Naive B cell (primary cell): ENCODE measurements around the gene DHX40. TPM values are rescaled to one million over a fixed set of nuclear protein-coding genes. Genes with fewer than 3 reads are reported as not detected.
"Not testable (repeated sequence)": the region's sequence is repeated elsewhere in the genome, so short reads cannot be mapped to it uniquely, and the experiment has no call there.

Experiments used
- ATAC-seq, 2 donors: fragments of 150-1000 bp; cut with Tn5 transposase; 2 replicates each; pipeline ENCODE4 v1.10.0; 2021; ENCODE audit warnings: low read depth in 2 of 2, mild to moderate bottlenecking in 2 of 2, moderate library complexity in 2 of 2
- DNase-seq: peaks from one replicate; pipeline ENCODE4 v3.0.0; 2022
- H3K27ac Mint-ChIP-seq, 6 donors: one replicate each; pipeline ENCODE4 v1.8.0; 2020 to 2022; ENCODE audit warnings: mild to moderate bottlenecking in 6 of 6, mixed read lengths in 6 of 6, moderate library complexity in 5 of 6, inconsistent platforms in 2 of 6
- H3K27me3 Mint-ChIP-seq, 3 donors: one replicate each; pipeline ENCODE4 v1.8.0; 2021 to 2022; ENCODE audit warnings: mixed read lengths in 3 of 3, mild to moderate bottlenecking in 1 of 3
- H3K36me3 Mint-ChIP-seq, 2 donors: one replicate each; pipeline ENCODE4 v1.8.0; 2020 to 2022; ENCODE audit warnings: mixed read lengths in 2 of 2, inconsistent platforms in 1 of 2, mild to moderate bottlenecking in 1 of 2
- H3K4me1 Mint-ChIP-seq, 3 donors: one replicate each; pipeline ENCODE4 v1.8.0; 2020 to 2022; ENCODE audit warnings: mixed read lengths in 3 of 3, inconsistent platforms in 1 of 3, mild to moderate bottlenecking in 1 of 3, moderate library complexity in 1 of 3
- H3K4me3 Mint-ChIP-seq, 8 donors: one replicate each; pipeline ENCODE4 v1.8.0; 2020 to 2022; ENCODE audit warnings: mild to moderate bottlenecking in 8 of 8, mixed read lengths in 8 of 8, moderate library complexity in 8 of 8, inconsistent platforms in 2 of 8
- H3K9me3 Mint-ChIP-seq, 7 donors: one replicate each; pipeline ENCODE4 v1.8.0; 2020 to 2022; ENCODE audit warnings: mixed read lengths in 7 of 7, mild to moderate bottlenecking in 5 of 7, inconsistent platforms in 2 of 7, moderate library complexity in 1 of 7
- polyA plus RNA-seq, 6 donors: library from polyadenylated mRNA; unstranded; fragments of 300-500 nt; fragmentation: Illumina TruSeq; gene quantifications; one replicate each; pipeline ENCODE4 v1.2.3, GENCODE V29; 2021; ENCODE audit warnings: low read depth in 6 of 6

Gene DHX40, protein sequence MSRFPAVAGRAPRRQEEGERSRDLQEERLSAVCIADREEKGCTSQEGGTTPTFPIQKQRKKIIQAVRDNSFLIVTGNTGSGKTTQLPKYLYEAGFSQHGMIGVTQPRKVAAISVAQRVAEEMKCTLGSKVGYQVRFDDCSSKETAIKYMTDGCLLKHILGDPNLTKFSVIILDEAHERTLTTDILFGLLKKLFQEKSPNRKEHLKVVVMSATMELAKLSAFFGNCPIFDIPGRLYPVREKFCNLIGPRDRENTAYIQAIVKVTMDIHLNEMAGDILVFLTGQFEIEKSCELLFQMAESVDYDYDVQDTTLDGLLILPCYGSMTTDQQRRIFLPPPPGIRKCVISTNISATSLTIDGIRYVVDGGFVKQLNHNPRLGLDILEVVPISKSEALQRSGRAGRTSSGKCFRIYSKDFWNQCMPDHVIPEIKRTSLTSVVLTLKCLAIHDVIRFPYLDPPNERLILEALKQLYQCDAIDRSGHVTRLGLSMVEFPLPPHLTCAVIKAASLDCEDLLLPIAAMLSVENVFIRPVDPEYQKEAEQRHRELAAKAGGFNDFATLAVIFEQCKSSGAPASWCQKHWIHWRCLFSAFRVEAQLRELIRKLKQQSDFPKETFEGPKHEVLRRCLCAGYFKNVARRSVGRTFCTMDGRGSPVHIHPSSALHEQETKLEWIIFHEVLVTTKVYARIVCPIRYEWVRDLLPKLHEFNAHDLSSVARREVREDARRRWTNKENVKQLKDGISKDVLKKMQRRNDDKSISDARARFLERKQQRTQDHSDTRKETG
- polyA plus RNA-seq, result 10 to 100 TPM; 22.6 to 33.6 (median 30.0) TPM

DNA sequence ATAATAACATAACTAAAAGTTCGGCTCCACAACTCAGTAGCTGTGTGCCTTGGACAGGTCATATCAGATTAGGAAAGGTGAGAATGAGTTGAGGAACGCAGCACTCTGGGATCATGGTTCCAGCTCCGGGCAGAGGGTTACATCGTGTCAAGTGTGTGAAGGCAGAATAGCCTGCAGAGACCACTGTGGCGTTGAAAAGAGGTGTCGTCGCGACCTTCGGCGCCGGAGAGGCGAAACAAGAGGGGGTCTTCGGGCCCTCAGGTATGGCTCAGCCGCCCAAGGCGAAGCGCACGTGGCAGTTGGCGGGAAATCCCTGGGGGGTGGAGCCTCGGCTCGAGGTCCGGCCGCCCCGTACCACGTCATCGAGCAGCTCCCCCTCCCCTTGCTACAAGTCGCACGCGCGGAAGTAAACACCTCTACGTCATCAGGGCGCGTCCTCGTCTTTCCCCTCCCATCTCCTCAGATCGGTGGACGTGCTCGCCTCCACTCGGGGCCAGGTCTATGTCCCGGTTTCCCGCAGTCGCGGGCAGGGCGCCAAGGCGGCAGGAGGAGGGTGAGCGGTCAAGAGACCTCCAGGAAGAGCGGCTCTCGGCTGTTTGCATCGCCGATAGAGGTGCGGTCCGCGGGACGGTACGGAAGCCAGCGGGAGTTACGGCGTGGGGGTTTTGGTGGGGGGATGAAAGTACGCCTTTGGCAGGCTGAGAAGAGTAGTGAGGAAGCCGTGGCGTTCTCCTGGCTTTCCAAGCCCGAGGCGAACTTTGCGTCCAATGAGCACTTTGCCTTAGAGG, at the start of gene DHX40:
Gene DHX40 (plus strand): TSS at position 440 of the 788 bp plus-strand sequence. CDS start 62 bp downstream, at position 502.
- peak within 1 kb of the TSS; percentile 99 to 100 (median 100) for H3K27ac Mint-ChIP-seq
- peaks cover 8 to 27% (median 24%) of the 10 kb centered on the region in 3 donors for H3K4me1 Mint-ChIP-seq
- DNase-seq (peak; percentile 94), ATAC-seq (peak; percentile 85 to 86)
- H3K9me3 Mint-ChIP-seq, result peaks cover 0 to 4% (median 0%) of the 10 kb centered on the region in 7 donors
- H3K27me3 Mint-ChIP-seq, result no peaks in the 10 kb centered on the region
- H3K36me3 Mint-ChIP-seq, result peaks cover 4 to 8% of the 10 kb centered on the region in 2 donors
- H3K4me3 Mint-ChIP-seq, result peak within 1 kb of the TSS; percentile 98 to 100 (median 100)

DNA sequence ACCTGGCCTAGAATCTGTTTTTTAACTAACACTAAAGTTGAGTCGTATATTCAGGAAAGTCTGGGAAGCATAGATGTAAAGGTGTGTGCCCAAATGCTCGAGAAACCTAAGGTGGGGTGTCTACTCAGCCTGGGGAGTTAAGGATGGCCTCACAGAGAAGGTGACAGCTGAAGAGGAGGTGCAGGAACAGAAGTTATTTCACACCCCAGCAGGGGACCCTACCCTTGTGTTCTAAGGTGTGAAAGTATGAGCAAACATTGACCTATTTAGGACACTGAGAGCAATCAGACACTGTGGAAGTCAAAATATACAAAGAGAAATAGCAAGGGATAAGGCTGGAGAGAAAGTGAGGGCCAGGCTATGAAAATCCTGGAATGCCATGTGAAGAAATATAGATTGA, 49.0 kb upstream of the DHX40 start:
- Mint-ChIP-seq H3K4me3 (no peak overlapping the region), H3K9me3 (no peaks in the 10 kb centered on the region), H3K27ac (peak overlapping the region in 1 of 6 donors; percentile 61), H3K27me3 (peaks cover 3 to 8% (median 6%) of the 10 kb centered on the region in 3 donors), H3K4me1 (peaks cover 0 to 3% (median 2%) of the 10 kb centered on the region in 3 donors), H3K36me3 (no peaks in the 10 kb centered on the region)
- no peak for DNase-seq
- no peak for ATAC-seq

DNA sequence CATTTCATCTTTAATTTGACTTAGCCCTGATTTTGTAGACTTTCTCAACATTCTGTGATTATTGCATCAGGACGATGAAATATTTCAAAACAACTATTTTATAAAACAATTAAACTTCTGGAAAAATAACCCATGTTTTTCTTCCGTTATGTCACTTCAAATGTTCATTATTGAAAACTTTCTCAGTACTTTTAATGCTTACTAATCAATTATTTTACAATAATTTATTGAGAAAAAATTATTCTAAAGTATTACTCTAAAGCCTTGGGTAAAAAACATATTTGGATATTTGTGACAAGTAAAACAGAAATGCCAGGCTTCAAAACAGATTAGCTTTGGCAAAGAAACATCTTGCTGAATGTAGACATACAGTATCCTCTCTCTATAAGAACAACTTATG, 46.3 kb upstream of the DHX40 start:
- no peaks in the 10 kb centered on the region for H3K9me3 Mint-ChIP-seq
- H3K36me3 Mint-ChIP-seq, result no peaks in the 10 kb centered on the region
- H3K27ac Mint-ChIP-seq, result no peak overlapping the region
- ATAC-seq (no peak), DNase-seq (no peak)
- peaks cover 0 to 8% (median 2%) of the 10 kb centered on the region in 3 donors for H3K4me1 Mint-ChIP-seq
- H3K4me3 Mint-ChIP-seq, result no peak overlapping the region
- H3K27me3 Mint-ChIP-seq, result peaks cover 8 to 9% (median 9%) of the 10 kb centered on the region in 3 donors

DNA sequence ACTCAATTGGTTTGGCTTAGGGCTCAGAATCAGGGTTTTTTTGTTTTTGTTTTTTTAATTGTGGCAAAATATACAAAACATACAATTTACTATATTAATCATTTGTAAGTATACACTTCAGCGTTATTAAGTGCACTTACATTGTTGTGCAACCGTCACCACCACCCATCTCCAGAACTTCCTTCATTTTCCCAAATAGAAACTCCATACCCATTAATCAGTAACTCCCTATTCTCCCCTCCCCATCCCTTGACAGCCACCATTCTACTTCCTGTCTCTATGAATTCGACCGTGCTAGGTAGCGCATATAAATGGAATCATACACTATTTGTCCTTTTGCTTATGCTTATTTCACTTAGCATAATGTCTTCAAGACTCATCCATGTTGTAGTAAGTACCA, 45.2 kb upstream of the DHX40 start:
- peak overlapping the region in 1 of 6 donors; percentile 42 for H3K27ac Mint-ChIP-seq
- ATAC-seq (no peak), DNase-seq (no peak)
- peaks cover 0 to 8% (median 2%) of the 10 kb centered on the region in 3 donors for H3K4me1 Mint-ChIP-seq
- no peaks in the 10 kb centered on the region for H3K9me3 Mint-ChIP-seq
- no peak overlapping the region for H3K4me3 Mint-ChIP-seq
- no peaks in the 10 kb centered on the region for H3K36me3 Mint-ChIP-seq
- H3K27me3 Mint-ChIP-seq, result peaks cover 8 to 11% (median 9%) of the 10 kb centered on the region in 3 donors

DNA sequence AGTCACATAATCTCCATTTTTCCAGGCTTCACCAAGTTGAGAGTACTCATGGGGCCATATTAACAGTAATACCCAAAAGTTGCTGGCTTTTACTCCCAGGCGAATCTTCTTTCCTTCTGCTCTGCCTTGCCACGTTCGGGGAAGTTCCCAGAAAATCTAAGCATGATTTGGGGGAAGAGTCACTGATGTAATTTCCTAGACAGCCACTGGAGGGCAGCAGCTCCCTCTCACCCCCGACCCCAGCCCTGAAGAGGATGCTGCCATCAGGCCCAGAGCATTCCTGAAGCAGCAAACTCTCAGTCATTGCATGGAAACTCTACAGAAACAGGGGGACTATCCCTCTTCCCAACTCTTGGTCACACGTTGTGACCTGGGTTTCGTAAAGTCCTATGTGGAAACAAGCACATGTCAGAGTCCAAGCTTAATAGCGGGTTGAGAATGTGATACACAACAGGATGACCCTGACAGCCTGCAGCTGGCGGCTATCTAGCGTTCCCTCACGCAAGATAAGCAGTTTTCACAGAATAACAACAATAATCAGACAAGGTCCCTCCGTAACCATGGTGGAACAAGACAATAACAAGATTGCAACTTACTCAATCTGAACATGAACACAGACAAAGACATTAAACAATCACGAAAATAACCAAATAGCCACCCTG, 43.8 kb upstream of the DHX40 start:
- Mint-ChIP-seq H3K27ac (peak overlapping the region in 1 of 6 donors; percentile 18), H3K27me3 (peaks cover 11% of the 10 kb centered on the region in 3 donors), H3K9me3 (no peaks in the 10 kb centered on the region), H3K4me1 (peaks cover 0 to 8% (median 2%) of the 10 kb centered on the region in 3 donors), H3K4me3 (no peak overlapping the region), H3K36me3 (no peaks in the 10 kb centered on the region)
- ATAC-seq (peak; percentile 63 to 73), DNase-seq (peak; percentile 40)

DNA sequence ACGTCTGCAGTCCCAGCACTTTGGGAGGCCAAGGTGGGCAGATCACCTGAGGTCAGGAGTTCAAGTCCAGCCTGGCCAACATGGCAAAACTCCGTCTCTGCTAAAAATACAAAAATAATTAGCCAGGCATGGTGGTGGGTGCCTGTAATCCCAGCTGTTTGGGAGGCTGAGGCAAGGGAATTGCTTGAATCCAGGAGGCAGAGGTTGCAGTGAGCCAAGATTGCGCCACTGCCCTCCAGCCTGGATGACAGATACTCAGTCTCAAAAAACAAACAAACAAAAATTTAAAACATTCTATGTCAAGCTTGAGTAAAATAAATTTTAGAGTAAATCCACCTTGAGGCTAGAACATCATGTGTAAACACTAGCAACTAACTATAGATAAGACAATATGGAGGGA, 40.5 kb upstream of the DHX40 start:
- H3K4me3 Mint-ChIP-seq, H3K36me3 Mint-ChIP-seq, ATAC-seq, H3K4me1 Mint-ChIP-seq, H3K27ac Mint-ChIP-seq, DNase-seq, H3K9me3 Mint-ChIP-seq: not testable (repeated sequence)
- peaks cover 11 to 24% (median 19%) of the 10 kb centered on the region in 3 donors for H3K27me3 Mint-ChIP-seq

DNA sequence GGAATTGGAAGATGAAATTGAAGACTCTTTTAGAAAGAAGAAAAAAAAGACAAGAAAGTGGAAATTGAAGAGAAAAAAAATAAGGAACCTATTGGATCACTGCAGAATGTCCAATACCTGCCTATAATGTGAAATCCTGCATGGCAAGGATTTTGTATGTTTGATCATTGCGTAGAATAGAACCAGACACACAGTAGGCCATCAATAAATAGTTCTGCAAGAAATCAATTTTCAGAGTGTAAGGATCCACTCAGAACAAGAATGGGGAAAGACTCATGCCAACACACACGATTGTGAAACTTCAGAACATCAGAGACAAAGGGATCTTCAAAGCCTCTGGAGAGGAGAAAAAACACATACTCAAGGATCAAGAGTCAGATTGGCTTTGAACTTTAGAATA, 39.7 kb upstream of the DHX40 start:
- Mint-ChIP-seq H3K9me3 (no peaks in the 10 kb centered on the region), H3K27ac (no peak overlapping the region), H3K27me3 (peaks cover 5 to 19% (median 17%) of the 10 kb centered on the region in 3 donors), H3K4me1 (peaks cover 0 to 8% (median 2%) of the 10 kb centered on the region in 3 donors), H3K4me3 (no peak overlapping the region), H3K36me3 (no peaks in the 10 kb centered on the region)
- ATAC-seq (no peak), DNase-seq (no peak)

DNA sequence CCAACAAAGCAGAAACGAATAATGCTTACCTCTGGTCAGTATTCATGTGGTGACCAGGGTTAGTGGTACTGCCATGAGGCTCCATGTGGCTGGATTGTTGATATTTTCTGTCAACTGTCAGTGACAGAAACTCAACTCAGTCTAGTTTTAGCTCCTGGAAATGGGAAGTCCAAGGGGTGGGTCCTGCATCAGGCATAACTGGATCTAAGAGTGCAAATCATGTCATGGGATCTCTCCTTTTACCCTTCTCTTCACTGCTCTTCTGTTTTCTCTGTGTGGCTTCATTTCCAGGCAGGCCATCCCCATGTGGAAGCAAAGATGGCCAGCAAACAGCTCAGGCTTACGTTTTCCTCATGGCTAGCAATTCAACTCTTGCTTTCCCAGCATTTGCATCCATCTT, 39.0 kb upstream of the DHX40 start:
- no peak for DNase-seq
- H3K27ac Mint-ChIP-seq, result no peak overlapping the region
- no peaks in the 10 kb centered on the region for H3K36me3 Mint-ChIP-seq
- H3K27me3 Mint-ChIP-seq, result peaks cover 5 to 16% (median 16%) of the 10 kb centered on the region in 3 donors
- no peak overlapping the region for H3K4me3 Mint-ChIP-seq
- ATAC-seq, result no peak
- peaks cover 0 to 4% (median under 1%) of the 10 kb centered on the region in 3 donors for H3K4me1 Mint-ChIP-seq
- H3K9me3 Mint-ChIP-seq, result no peaks in the 10 kb centered on the region

DNA sequence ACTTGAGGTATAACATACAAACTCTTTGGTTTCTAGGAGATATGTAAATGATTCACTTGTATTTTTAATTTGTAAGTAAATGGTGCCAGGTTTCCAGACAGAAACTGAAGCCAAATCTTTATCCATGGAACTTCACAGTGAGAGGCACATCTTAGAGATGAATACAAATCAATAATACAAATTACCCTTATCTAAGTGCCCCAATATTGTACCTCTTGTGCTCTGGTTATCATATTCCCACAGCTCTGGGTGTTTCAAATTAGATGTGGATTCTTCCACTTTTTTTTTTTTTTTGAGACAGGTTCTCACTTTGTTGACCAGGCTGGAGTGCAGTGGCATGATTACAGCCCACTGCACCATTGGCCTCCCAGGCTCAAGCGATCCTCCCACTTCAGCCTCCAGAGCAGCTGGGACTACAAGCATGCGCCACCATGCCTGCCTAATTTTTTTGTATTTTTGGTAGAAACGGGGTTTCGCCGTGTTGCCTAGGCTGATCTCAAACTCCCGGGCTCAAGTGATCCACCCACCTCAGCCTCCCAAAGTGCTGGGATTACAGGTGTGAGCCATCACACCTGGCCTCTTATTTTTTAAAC, 38.0 kb upstream of the DHX40 start:
- no peaks in the 10 kb centered on the region for H3K4me1 Mint-ChIP-seq
- H3K9me3 Mint-ChIP-seq, result no peaks in the 10 kb centered on the region
- DNase-seq, result no peak
- no peak overlapping the region for H3K4me3 Mint-ChIP-seq
- H3K27me3 Mint-ChIP-seq, result peaks cover 5 to 16% (median 13%) of the 10 kb centered on the region in 3 donors
- no peak overlapping the region for H3K27ac Mint-ChIP-seq
- no peak for ATAC-seq
- H3K36me3 Mint-ChIP-seq, result no peaks in the 10 kb centered on the region

DNA sequence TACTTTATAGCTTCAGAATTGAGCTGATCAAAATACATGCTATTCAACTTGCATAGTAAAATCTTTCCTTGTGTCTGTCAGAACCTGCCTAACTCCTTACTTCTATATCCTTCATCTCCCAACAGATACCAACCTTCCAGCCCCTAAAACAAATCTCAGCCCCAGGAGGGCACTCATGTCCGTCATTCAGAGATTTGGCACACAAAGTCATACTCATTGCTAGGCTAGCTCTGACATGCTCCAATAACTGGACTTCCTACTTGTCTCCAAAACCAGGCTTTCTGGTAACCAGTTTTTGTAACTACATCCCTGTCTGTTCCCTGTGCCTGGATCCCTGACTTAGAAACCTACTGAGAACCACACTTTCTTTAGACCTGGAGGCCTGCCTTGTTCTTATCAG, 37.5 kb upstream of the DHX40 start:
- DNase-seq (no peak), ATAC-seq (no peak)
- no peaks in the 10 kb centered on the region for H3K36me3 Mint-ChIP-seq
- H3K27me3 Mint-ChIP-seq, result peaks cover 5 to 16% (median 13%) of the 10 kb centered on the region in 3 donors
- no peaks in the 10 kb centered on the region for H3K9me3 Mint-ChIP-seq
- no peak overlapping the region for H3K4me3 Mint-ChIP-seq
- peak overlapping the region in 1 of 6 donors; percentile 4 for H3K27ac Mint-ChIP-seq
- H3K4me1 Mint-ChIP-seq, result peaks cover 0 to 2% (median 0%) of the 10 kb centered on the region in 3 donors

DNA sequence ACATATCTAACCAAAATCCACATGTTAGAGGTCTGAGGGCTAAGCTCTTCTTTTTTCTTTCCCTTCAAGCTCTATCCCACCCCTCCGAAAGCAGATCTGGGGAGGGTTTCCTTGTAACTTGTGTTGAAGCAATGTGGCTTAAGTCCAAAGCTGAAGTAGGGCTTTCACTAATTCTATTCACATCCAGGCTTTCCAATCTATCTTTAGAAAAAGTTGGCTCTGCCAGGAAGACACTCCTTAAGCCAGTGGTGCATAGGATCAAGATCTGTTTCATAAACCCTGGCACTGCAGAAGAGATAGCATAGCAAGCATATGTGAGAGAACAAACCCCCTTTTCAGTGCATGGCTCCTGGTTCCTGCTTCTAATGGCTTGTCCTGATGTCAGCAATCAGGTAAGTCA, 34.9 kb upstream of the DHX40 start:
- DNase-seq, result no peak
- H3K9me3 Mint-ChIP-seq, result peaks cover 0 to 3% (median 0%) of the 10 kb centered on the region in 7 donors
- no peak overlapping the region for H3K4me3 Mint-ChIP-seq
- peaks cover 0 to 16% (median 10%) of the 10 kb centered on the region in 3 donors for H3K27me3 Mint-ChIP-seq
- no peak overlapping the region for H3K27ac Mint-ChIP-seq
- H3K36me3 Mint-ChIP-seq, result peaks cover 0 to 4% of the 10 kb centered on the region in 2 donors
- H3K4me1 Mint-ChIP-seq, result peaks cover 5 to 11% (median 6%) of the 10 kb centered on the region in 3 donors
- no peak for ATAC-seq

DNA sequence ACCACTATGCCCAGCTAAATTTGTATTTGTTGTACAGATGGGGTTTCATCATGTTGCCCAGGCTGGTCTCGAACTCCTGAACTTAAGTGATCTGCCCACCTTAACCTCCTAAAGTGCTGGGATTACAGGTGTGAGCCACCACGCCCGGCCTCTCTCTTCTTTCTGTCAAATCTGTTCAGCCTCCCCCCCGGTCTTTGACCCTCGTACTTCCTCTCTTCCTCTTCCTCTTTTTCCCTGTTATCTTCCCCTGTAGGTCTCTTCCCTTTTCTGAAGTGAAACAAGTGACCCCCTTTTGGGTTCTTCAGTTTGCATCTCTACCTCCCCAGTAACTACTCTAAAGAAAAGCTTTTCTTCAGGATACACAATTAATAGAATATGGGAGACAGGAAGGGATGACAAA, 31.7 kb upstream of the DHX40 start:
- Mint-ChIP-seq H3K4me1 (peaks cover 6 to 14% (median 11%) of the 10 kb centered on the region in 3 donors), H3K27me3 (no peaks in the 10 kb centered on the region), H3K27ac (peak overlapping the region in 4 of 6 donors; percentile 8 to 91 (median 53)), H3K9me3 (peaks cover 0 to 6% (median 0%) of the 10 kb centered on the region in 7 donors), H3K4me3 (no peak overlapping the region), H3K36me3 (peaks cover 0 to 4% of the 10 kb centered on the region in 2 donors)
- peak; percentile 50 to 62 for ATAC-seq
- peak; percentile 11 for DNase-seq
